K562 (cell line): Measurements from ENCODE around the gene GALNT12. TPM values are rescaled to one million over a fixed set of nuclear protein-coding genes. Genes with fewer than 3 reads are reported as not detected.

Experiments used
- CBFB ChIP-seq: sonication (generic); formaldehyde crosslinking; IDR thresholded peaks from 2 replicates; pipeline ENCODE4 v1.4.0; 2020; ENCODE audit warnings: mild to moderate bottlenecking, missing genetic modification reagents
- CC2D1A ChIP-seq: fragments of 450-650 bp; IDR thresholded peaks from 2 replicates; pipeline ENCODE4 v1.6.1; 2017; ENCODE audit warnings: mild to moderate bottlenecking
- FOXM1 ChIP-seq, 2 experiments: fragments of 450-650 bp in 1 of 2; sonication (generic) in 1 of 2; formaldehyde crosslinking in 1 of 2; IDR thresholded peaks; 2 replicates each; pipeline versions ENCODE4 v1.6.1 to v1.9.0; 2017 to 2022; ENCODE audit warnings: low read depth in 2 of 2, mild to moderate bottlenecking in 2 of 2, missing genetic modification reagents in 1 of 2, moderate library complexity in 1 of 2
- JUND ChIP-seq, 2 experiments: IDR thresholded peaks; 2 replicates in 1 of 2; 3 replicates in 1 of 2; pipeline ENCODE4 v1.6.1; 2011; ENCODE audit warnings: borderline replicate concordance in 2 of 2, low read depth in 2 of 2, low read length in 2 of 2, improper control_type of control experiment in 1 of 2, missing biosample characterization in 1 of 2, missing genetic modification characterization in 1 of 2, missing genetic modification reagents in 1 of 2
- POLR2A ChIP-seq: fragments of 450-650 bp; conservative IDR thresholded peaks from 2 replicates; pipeline ENCODE4 v1.6.1; 2016
- ZNF695 ChIP-seq: fragments of 450-650 bp; formaldehyde crosslinking; IDR thresholded peaks from 2 replicates; pipeline ENCODE4 v1.4.0; 2020; ENCODE audit warnings: mild to moderate bottlenecking, moderate library complexity
- polyA plus RNA-seq, 8 experiments: library from polyadenylated mRNA; depleted of rRNA in 4 of 8; stranded (reverse) in 5 of 8; unstranded in 3 of 8; fragments of >200 nt; fragmentation: Nextera tagmentation in 2 of 8; fragmentation: Illumina TruSeq in 1 of 8; extraction: Ambion mirVana in 2 of 8; extraction: Trizol in 1 of 8; gene quantifications; 2 replicates each; pipeline versions ENCODE4 v1.2.1 to v1.2.3, GENCODE V29; 2011 to 2014; ENCODE audit warnings: inconsistent platforms in 1 of 8, missing spikeins in 1 of 8
- total RNA-seq, 7 experiments: library from RNA; depleted of rRNA in 6 of 7; stranded (reverse); fragments of >200 nt in 6 of 7; fragmentation: Illumina TruSeq in 2 of 7; extraction: Trizol in 2 of 7; gene quantifications; 2 replicates each; pipeline versions ENCODE4 v1.2.1 to v1.2.3, GENCODE V29; 2011 to 2021; ENCODE audit warnings: low replicate concordance in 1 of 7
- TF ChIP-seq, protein P1 (sequence below), 2 experiments: fragments of 450-650 bp in 1 of 2; IDR thresholded peaks; 2 replicates each; pipeline ENCODE4 v1.6.1; 2011 to 2017; ENCODE audit warnings: low read depth in 2 of 2, antibody characterized with exemption in 1 of 2, borderline replicate concordance in 1 of 2, low read length in 1 of 2, mild to moderate bottlenecking in 1 of 2, mixed read lengths in 1 of 2; ENCODE audit not compliant: control insufficient read depth in 1 of 2

Gene GALNT12
- total and polyA plus RNA-seq, 9 of the 15 experiments (the other 6 are each of a cell fraction or from before 2014, with no cell fraction given): 29.7 to 82.9 (median 44.2) TPM

DNA sequence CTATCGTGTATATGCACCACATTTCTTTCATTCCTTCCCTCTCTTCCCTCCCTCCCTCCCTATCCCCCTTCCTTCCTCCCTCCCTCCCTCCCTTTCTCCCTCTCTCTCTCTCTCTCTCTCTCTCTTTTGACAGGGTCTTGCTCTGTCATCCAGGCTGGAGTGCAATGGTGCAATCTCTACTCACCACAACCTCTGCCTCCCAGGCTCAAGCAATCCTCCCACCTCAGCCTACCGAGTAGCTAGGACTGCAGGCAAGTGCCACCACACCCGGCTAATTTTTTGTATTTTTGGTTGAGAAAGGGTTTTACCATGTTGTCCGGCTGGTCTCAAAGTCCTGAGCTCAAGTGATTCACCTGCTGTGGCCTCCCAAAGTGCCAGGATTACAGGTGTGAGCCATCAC lies 10.0 kb upstream of the GALNT12 start (continued):
- no peak for TF ChIP-seq FOXM1 (IDR thresholded peaks at IDR 0.05; ENCODE audit: low read depth)
- TF ChIP-seq FOXM1 (CRISPR knock-in tag; IDR thresholded peaks at IDR 0.05; ENCODE audit: low read depth): no peak
- TF ChIP-seq CBFB (CRISPR knock-in tag): no peak
- TF ChIP-seq JUND (IDR thresholded peaks at IDR 0.05; ENCODE audit: borderline replicate concordance, low read depth, low read length): no peak
- TF ChIP-seq JUND (tag; IDR thresholded peaks at IDR 0.05; ENCODE audit: borderline replicate concordance, low read depth, low read length): no peak
- TF ChIP-seq, protein P1, sequence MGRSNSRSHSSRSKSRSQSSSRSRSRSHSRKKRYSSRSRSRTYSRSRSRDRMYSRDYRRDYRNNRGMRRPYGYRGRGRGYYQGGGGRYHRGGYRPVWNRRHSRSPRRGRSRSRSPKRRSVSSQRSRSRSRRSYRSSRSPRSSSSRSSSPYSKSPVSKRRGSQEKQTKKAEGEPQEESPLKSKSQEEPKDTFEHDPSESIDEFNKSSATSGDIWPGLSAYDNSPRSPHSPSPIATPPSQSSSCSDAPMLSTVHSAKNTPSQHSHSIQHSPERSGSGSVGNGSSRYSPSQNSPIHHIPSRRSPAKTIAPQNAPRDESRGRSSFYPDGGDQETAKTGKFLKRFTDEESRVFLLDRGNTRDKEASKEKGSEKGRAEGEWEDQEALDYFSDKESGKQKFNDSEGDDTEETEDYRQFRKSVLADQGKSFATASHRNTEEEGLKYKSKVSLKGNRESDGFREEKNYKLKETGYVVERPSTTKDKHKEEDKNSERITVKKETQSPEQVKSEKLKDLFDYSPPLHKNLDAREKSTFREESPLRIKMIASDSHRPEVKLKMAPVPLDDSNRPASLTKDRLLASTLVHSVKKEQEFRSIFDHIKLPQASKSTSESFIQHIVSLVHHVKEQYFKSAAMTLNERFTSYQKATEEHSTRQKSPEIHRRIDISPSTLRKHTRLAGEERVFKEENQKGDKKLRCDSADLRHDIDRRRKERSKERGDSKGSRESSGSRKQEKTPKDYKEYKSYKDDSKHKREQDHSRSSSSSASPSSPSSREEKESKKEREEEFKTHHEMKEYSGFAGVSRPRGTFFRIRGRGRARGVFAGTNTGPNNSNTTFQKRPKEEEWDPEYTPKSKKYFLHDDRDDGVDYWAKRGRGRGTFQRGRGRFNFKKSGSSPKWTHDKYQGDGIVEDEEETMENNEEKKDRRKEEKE (IDR thresholded peaks at IDR 0.05; ENCODE audit: borderline replicate concordance in 1 of 2, control insufficient read depth in 1 of 2, low read depth in 2 of 2, low read length in 1 of 2): no peak
- TF ChIP-seq CC2D1A: no peak
- no peak for TF ChIP-seq POLR2A
- no peak for TF ChIP-seq ZNF695 (CRISPR knock-in tag)
